Endothelial cell (in vitro differentiated cells): ENCODE data around the gene CPD. TPM values are rescaled to one million over a fixed set of nuclear protein-coding genes. Genes with fewer than 3 reads are reported as not detected.

Experiments used
- DNase-seq: peaks from one replicate; pipeline ENCODE4 v3.0.0; 2021; ENCODE audit warnings: low spot score
- H3K27ac Mint-ChIP-seq: one replicate; pipeline ENCODE4 v1.8.0; 2021; ENCODE audit warnings: mixed read lengths, inconsistent platforms; ENCODE audit not compliant: unreplicated experiment
- H3K27me3 Mint-ChIP-seq: one replicate; pipeline ENCODE4 v1.8.0; 2021; ENCODE audit warnings: mild to moderate bottlenecking, moderate library complexity, mixed read lengths, inconsistent platforms; ENCODE audit not compliant: unreplicated experiment
- H3K36me3 Mint-ChIP-seq: one replicate; pipeline ENCODE4 v1.8.0; 2021; ENCODE audit warnings: mild to moderate bottlenecking, low read depth, mixed read lengths, inconsistent platforms; ENCODE audit not compliant: unreplicated experiment
- H3K4me1 Mint-ChIP-seq: one replicate; pipeline ENCODE4 v1.8.0; 2021; ENCODE audit warnings: mild to moderate bottlenecking, mixed read lengths, inconsistent platforms; ENCODE audit not compliant: unreplicated experiment
- H3K4me3 Mint-ChIP-seq: one replicate; pipeline ENCODE4 v1.8.0; 2021; ENCODE audit warnings: mild to moderate bottlenecking, mixed read lengths, inconsistent platforms; ENCODE audit not compliant: unreplicated experiment
- H3K9me3 Mint-ChIP-seq: one replicate; pipeline ENCODE4 v1.8.0; 2021; ENCODE audit warnings: mixed read lengths, inconsistent platforms; ENCODE audit not compliant: unreplicated experiment
- CTCF ChIP-seq: fragments of 200-600 bp; sonication (generic); IDR thresholded peaks from one replicate; pipeline ENCODE4 v1.5.0; 2021; ENCODE audit warnings: antibody characterized with exemption; ENCODE audit not compliant: unreplicated experiment
- total RNA-seq: library from RNA; stranded (reverse); fragmentation: NEBNext Ultra II Directional; extraction: Animal tissue kit (Norgen Biotek cat#: 25700); gene quantifications from one replicate; pipeline ENCODE4 v1.2.1, GENCODE V29; 2021; ENCODE audit not compliant: unreplicated experiment

CPD gene
- total RNA-seq, 1 donor from 2014 or later, result 119 TPM

DNA sequence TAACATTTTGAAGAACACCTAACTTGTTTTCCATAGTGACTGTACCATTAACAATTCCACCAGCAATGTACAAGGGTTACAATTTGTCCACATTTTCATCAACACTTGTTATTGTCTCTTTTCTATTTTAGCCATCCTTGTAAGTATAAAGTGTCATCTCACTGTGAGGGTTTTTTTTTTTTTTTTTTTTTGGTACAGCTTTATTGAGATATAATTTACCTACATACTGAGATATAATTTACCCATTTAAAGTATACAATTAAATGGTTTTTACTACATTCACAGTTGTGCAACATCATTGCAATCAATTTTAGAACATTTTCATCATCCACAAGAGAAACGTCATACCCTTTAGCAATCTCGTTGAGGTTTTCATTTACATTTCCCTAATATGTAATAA lies 27.0 kb upstream of the CPD start:
- Mint-ChIP-seq H3K27me3 (no peaks in the 10 kb centered on the region), H3K4me3 (no peak overlapping the region), H3K9me3 (no peaks in the 10 kb centered on the region), H3K4me1 (peaks cover 3% of the 10 kb centered on the region), H3K36me3 (no peaks in the 10 kb centered on the region), H3K27ac (no peak overlapping the region)
- DNase-seq, result no peak
- TF ChIP-seq CTCF, result no peak

DNA sequence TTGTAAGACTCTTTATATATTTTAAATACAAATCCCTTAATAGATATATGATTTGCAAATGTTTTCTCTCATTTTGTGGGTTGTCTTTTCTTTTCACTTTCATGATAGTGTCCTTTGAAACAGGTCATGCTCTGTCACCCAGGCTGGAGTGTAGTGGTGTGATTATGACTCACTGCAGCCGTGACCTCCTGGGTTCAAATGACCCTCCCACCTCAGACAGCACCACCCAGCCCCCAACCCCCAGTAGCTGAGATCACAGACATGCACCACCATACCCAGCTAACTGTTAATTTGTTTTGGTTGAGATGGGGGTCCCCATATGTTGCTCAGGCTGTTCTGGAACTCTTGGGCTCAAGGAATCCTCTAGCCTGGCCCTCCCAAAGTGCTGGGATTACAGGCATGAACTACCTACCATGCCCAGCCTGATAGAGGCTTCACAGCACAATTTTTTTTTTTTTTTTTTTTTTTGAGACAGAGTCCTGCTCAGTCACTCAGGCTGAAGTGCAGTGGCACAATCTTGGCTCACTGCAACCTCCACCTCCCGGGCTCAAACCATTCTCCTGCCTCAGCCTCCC lies 26.4 kb upstream of the CPD start:
- Mint-ChIP-seq H3K36me3 (no peaks in the 10 kb centered on the region), H3K4me1 (peaks cover 3% of the 10 kb centered on the region), H3K27me3 (no peaks in the 10 kb centered on the region), H3K9me3 (no peaks in the 10 kb centered on the region), H3K27ac (no peak overlapping the region), H3K4me3 (no peak overlapping the region)
- TF ChIP-seq CTCF, result no peak
- no peak for DNase-seq

- Mint-ChIP-seq H3K27me3 (no peaks in the 10 kb centered on the region), H3K27ac (no peak overlapping the region), H3K36me3 (no peaks in the 10 kb centered on the region), H3K4me1 (peaks cover 3% of the 10 kb centered on the region), H3K4me3 (no peak overlapping the region), H3K9me3 (no peaks in the 10 kb centered on the region)
- DNase-seq, result no peak
- no peak for TF ChIP-seq CTCF
These were observed 24.0 kb upstream of the CPD start for GRCh38 chr17:30354701-30355100.

- DNase-seq, result no peak
- Mint-ChIP-seq H3K9me3 (no peaks in the 10 kb centered on the region), H3K36me3 (no peaks in the 10 kb centered on the region), H3K4me1 (no peaks in the 10 kb centered on the region), H3K27ac (no peak overlapping the region), H3K4me3 (no peak overlapping the region), H3K27me3 (no peaks in the 10 kb centered on the region)
- no peak for TF ChIP-seq CTCF
These were observed 21.3 kb upstream of the CPD start for GRCh38 chr17:30357476-30357875.

DNA sequence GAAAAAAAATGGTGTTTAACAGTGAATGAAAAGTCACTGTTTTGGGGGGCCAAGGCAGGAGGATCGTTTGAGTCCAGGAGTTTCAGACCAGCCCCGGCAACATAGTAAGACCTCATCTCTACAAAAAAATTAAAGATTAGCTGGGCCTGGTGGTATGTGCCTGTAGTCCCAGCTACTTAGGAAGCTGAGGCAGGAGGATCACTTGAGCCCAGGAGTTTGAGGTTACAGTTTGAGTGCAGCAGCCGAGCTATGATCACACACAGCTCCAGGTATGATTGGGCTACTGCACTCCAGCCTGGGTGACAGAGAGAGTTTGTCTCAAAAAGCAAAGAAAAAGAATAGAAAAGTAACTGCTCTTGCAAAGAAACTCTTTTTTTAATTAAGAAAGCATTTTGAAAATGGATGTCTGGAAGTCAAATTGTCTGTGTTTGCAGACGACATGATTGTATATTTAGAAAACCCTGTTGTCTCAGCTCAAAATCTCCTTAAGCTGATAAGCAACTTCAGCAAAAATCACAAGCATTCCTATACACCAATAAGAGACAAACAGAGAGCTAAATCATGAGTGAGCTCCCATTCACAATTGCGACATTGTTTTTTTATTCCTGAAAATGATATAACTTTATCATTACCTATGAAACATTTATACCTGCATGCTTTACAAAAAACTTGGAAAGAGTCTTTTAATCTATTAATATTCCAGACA lies 20.5 kb upstream of the CPD start:
- no peaks in the 10 kb centered on the region for H3K9me3 Mint-ChIP-seq
- H3K27ac Mint-ChIP-seq, result no peak overlapping the region
- H3K4me3 Mint-ChIP-seq, result no peak overlapping the region
- no peaks in the 10 kb centered on the region for H3K36me3 Mint-ChIP-seq
- no peak for DNase-seq
- no peak for TF ChIP-seq CTCF
- H3K27me3 Mint-ChIP-seq, result no peaks in the 10 kb centered on the region
- H3K4me1 Mint-ChIP-seq, result no peaks in the 10 kb centered on the region
